ENCODE measurements around the gene TAAR9.
"Not testable (repeated sequence)": the region's sequence is repeated elsewhere in the genome, so short reads cannot be mapped to it uniquely, and the experiment has no call there.

The TAAR9 gene

GRCh38 chr6:132534546-132534945 lies 3.5 kb upstream of the TAAR9 start:
- H3K36me3 ChIP-seq (ENCODE audit: control insufficient read depth, insufficient read depth, low read length); H3K56ac ChIP-seq (ENCODE audit: low read length); H2BK120ac ChIP-seq (ENCODE audit: low read depth, low read length); H3K9ac ChIP-seq (ENCODE audit: low read length); H3K4me1 ChIP-seq (ENCODE audit: control insufficient read depth, low read depth, low read length); H3K4me3 ChIP-seq (ENCODE audit: low read length); H4K8ac ChIP-seq (ENCODE audit: low read depth, low read length); H3K79me1 ChIP-seq (ENCODE audit: low read length); H3K79me2 ChIP-seq (ENCODE audit: control insufficient read depth, insufficient read depth, low read length); H2AK5ac ChIP-seq (ENCODE audit: low read length); DNase-seq; H4K5ac ChIP-seq (ENCODE audit: low read length); H3K4ac ChIP-seq (ENCODE audit: low read depth, low read length); H2BK5ac ChIP-seq (ENCODE audit: low read length); H3K4me2 ChIP-seq (ENCODE audit: low read length); H2BK15ac ChIP-seq (replicated peaks; ENCODE audit: low read depth); H3K27ac ChIP-seq (ENCODE audit: low read depth, low read length); H3K27me3 ChIP-seq (ENCODE audit: insufficient read depth, low read length, poor library complexity); H3K23ac ChIP-seq (ENCODE audit: low read length); H3K18ac ChIP-seq (ENCODE audit: low read length): not testable (repeated sequence)
- WGBS (ENCODE audit: extremely low coverage, insufficient coverage, low lambda C conversion rate) = no CpG with 5 or more reads among the region's 2 CpGs

GRCh38 chr6:132537145-132537544 lies 932 bp upstream of the TAAR9 start:
- H3K4me1 ChIP-seq (ENCODE audit: control insufficient read depth, low read depth, low read length) = no peaks in the 10 kb centered on the region
- no CpG with 5 or more reads among the region's 3 CpGs for WGBS (ENCODE audit: extremely low coverage, insufficient coverage, low lambda C conversion rate)

GRCh38 chr6:132544826-132545225 lies 6.7 kb downstream of the TAAR9 start:
- Histone ChIP-seq H3K27me3 (ENCODE audit: insufficient read depth, low read length, poor library complexity) (no peaks in the 10 kb centered on the region), H3K9ac (ENCODE audit: low read length) (no peak overlapping the region), H3K36me3 (ENCODE audit: control insufficient read depth, insufficient read depth, low read length) (no peaks in the 10 kb centered on the region), H3K56ac (ENCODE audit: low read length) (no peak overlapping the region), H3K4me2 (ENCODE audit: low read length) (no peak overlapping the region), H2BK120ac (ENCODE audit: low read depth, low read length) (no peak overlapping the region), H4K8ac (ENCODE audit: low read depth, low read length) (no peak overlapping the region), H4K5ac (ENCODE audit: low read length) (no peak overlapping the region), H3K27ac (ENCODE audit: low read depth, low read length) (no peak overlapping the region), H3K79me1 (ENCODE audit: low read length) (no peaks in the 10 kb centered on the region), H2AK5ac (ENCODE audit: low read length) (no peak overlapping the region), H3K4me1 (ENCODE audit: control insufficient read depth, low read depth, low read length) (no peaks in the 10 kb centered on the region), H3K4me3 (ENCODE audit: low read length) (no peak overlapping the region), H2BK15ac (replicated peaks; ENCODE audit: low read depth) (no peak overlapping the region), H3K18ac (ENCODE audit: low read length) (no peak overlapping the region), H3K4ac (ENCODE audit: low read depth, low read length) (no peak overlapping the region), H3K79me2 (ENCODE audit: control insufficient read depth, insufficient read depth, low read length) (no peaks in the 10 kb centered on the region), H2BK5ac (ENCODE audit: low read length) (no peak overlapping the region), H3K23ac (ENCODE audit: low read length) (no peak overlapping the region)
- DNase-seq = no peak

More at GRCh38 chr6:132537145-132537544, 932 bp upstream of the TAAR9 start:
- no peak overlapping the region for H3K23ac ChIP-seq (ENCODE audit: low read length)
- no peak overlapping the region for H2BK120ac ChIP-seq (ENCODE audit: low read depth, low read length)
- H3K4me3 ChIP-seq (ENCODE audit: low read length) = no peak overlapping the region
- no peaks in the 10 kb centered on the region for H3K27me3 ChIP-seq (ENCODE audit: insufficient read depth, low read length, poor library complexity)
- H3K36me3 ChIP-seq (ENCODE audit: control insufficient read depth, insufficient read depth, low read length) = no peaks in the 10 kb centered on the region
- H2AK5ac ChIP-seq (ENCODE audit: low read length) = no peak overlapping the region
- H3K9ac ChIP-seq (ENCODE audit: low read length) = no peak overlapping the region
- no peak overlapping the region for H3K4ac ChIP-seq (ENCODE audit: low read depth, low read length)
- no peak overlapping the region for H3K4me2 ChIP-seq (ENCODE audit: low read length)
- no peak overlapping the region for H2BK5ac ChIP-seq (ENCODE audit: low read length)
- H2BK15ac ChIP-seq (replicated peaks; ENCODE audit: low read depth) = no peak overlapping the region
- H3K79me1 ChIP-seq (ENCODE audit: low read length) = no peaks in the 10 kb centered on the region
- no peak overlapping the region for H4K8ac ChIP-seq (ENCODE audit: low read depth, low read length)
- H3K56ac ChIP-seq (ENCODE audit: low read length) = no peak overlapping the region
- no peak overlapping the region for H3K18ac ChIP-seq (ENCODE audit: low read length)
- no peaks in the 10 kb centered on the region for H3K79me2 ChIP-seq (ENCODE audit: control insufficient read depth, insufficient read depth, low read length)
- no peak overlapping the region for H3K27ac ChIP-seq (ENCODE audit: low read depth, low read length)
- no peak overlapping the region for H4K5ac ChIP-seq (ENCODE audit: low read length)
- DNase-seq = no peak

GRCh38 chr6:132548746-132549463 lies 10.8 kb downstream of the TAAR9 start:
- no peaks in the 10 kb centered on the region for H3K4me1 ChIP-seq (ENCODE audit: control insufficient read depth, low read depth, low read length)
- DNase-seq = peak; percentile 74
- no CpG with 5 or more reads among the region's 4 CpGs for WGBS (ENCODE audit: extremely low coverage, insufficient coverage, low lambda C conversion rate)
- H3K9ac ChIP-seq (ENCODE audit: low read length) = no peak overlapping the region
- no peaks in the 10 kb centered on the region for H3K36me3 ChIP-seq (ENCODE audit: control insufficient read depth, insufficient read depth, low read length)
- no peak overlapping the region for H2BK15ac ChIP-seq (replicated peaks; ENCODE audit: low read depth)
- H3K23ac ChIP-seq (ENCODE audit: low read length) = no peak overlapping the region
- H2BK120ac ChIP-seq (ENCODE audit: low read depth, low read length) = no peak overlapping the region
- H3K27ac ChIP-seq (ENCODE audit: low read depth, low read length) = no peak overlapping the region
- no peak overlapping the region for H3K4me3 ChIP-seq (ENCODE audit: low read length)
- no peak overlapping the region for H2AK5ac ChIP-seq (ENCODE audit: low read length)
- H3K4ac ChIP-seq (ENCODE audit: low read depth, low read length) = no peak overlapping the region
- no peak overlapping the region for H3K18ac ChIP-seq (ENCODE audit: low read length)
- no peak overlapping the region for H4K8ac ChIP-seq (ENCODE audit: low read depth, low read length)
- H3K79me1 ChIP-seq (ENCODE audit: low read length) = no peaks in the 10 kb centered on the region
- no peak overlapping the region for H2BK5ac ChIP-seq (ENCODE audit: low read length)
- H4K5ac ChIP-seq (ENCODE audit: low read length) = no peak overlapping the region
- no peaks in the 10 kb centered on the region for H3K27me3 ChIP-seq (ENCODE audit: insufficient read depth, low read length, poor library complexity)
- H3K4me2 ChIP-seq (ENCODE audit: low read length) = no peak overlapping the region
- no peak overlapping the region for H3K56ac ChIP-seq (ENCODE audit: low read length)
- no peaks in the 10 kb centered on the region for H3K79me2 ChIP-seq (ENCODE audit: control insufficient read depth, insufficient read depth, low read length)

- Histone ChIP-seq H3K27me3 (ENCODE audit: insufficient read depth, low read length, poor library complexity) (no peaks in the 10 kb centered on the region), H3K79me1 (ENCODE audit: low read length) (no peaks in the 10 kb centered on the region), H4K8ac (ENCODE audit: low read depth, low read length) (no peak overlapping the region), H2BK15ac (replicated peaks; ENCODE audit: low read depth) (no peak overlapping the region), H2AK5ac (ENCODE audit: low read length) (no peak overlapping the region), H3K56ac (ENCODE audit: low read length) (no peak overlapping the region), H3K9ac (ENCODE audit: low read length) (no peak overlapping the region), H3K4me1 (ENCODE audit: control insufficient read depth, low read depth, low read length) (no peaks in the 10 kb centered on the region), H4K5ac (ENCODE audit: low read length) (no peak overlapping the region), H3K4ac (ENCODE audit: low read depth, low read length) (no peak overlapping the region), H3K4me2 (ENCODE audit: low read length) (no peak overlapping the region), H3K4me3 (ENCODE audit: low read length) (no peak overlapping the region), H2BK5ac (ENCODE audit: low read length) (no peak overlapping the region), H2BK120ac (ENCODE audit: low read depth, low read length) (no peak overlapping the region), H3K79me2 (ENCODE audit: control insufficient read depth, insufficient read depth, low read length) (no peaks in the 10 kb centered on the region), H3K18ac (ENCODE audit: low read length) (no peak overlapping the region), H3K27ac (ENCODE audit: low read depth, low read length) (no peak overlapping the region), H3K36me3 (ENCODE audit: control insufficient read depth, insufficient read depth, low read length) (no peaks in the 10 kb centered on the region), H3K23ac (ENCODE audit: low read length) (no peak overlapping the region)
- no CpG with 5 or more reads among the region's 4 CpGs for WGBS (ENCODE audit: extremely low coverage, insufficient coverage, low lambda C conversion rate)
- no peak for DNase-seq
Measured at GRCh38 chr6:132551214-132551613, 13.1 kb downstream of the TAAR9 start.

GRCh38 chr6:132552372-132552771 lies 14.3 kb downstream of the TAAR9 start, which contains the start of gene TAAR8:
TAAR8 (plus strand) TSS chr6:132552672; CDS start chr6:132552693, 21 bp downstream.
- no peak within 1 kb of the TSS for H4K8ac ChIP-seq (ENCODE audit: low read depth, low read length)
- no peak within 1 kb of the TSS for H2BK15ac ChIP-seq (replicated peaks; ENCODE audit: low read depth)
- H3K79me2 ChIP-seq (ENCODE audit: control insufficient read depth, insufficient read depth, low read length) = no peaks in the 10 kb centered on the region
- no peak within 1 kb of the TSS for H2BK5ac ChIP-seq (ENCODE audit: low read length)
- no peak within 1 kb of the TSS for H3K18ac ChIP-seq (ENCODE audit: low read length)
- no peak within 1 kb of the TSS for H4K5ac ChIP-seq (ENCODE audit: low read length)
- no peaks in the 10 kb centered on the region for H3K79me1 ChIP-seq (ENCODE audit: low read length)
- no peak within 1 kb of the TSS for H3K23ac ChIP-seq (ENCODE audit: low read length)
- H3K4me1 ChIP-seq (ENCODE audit: control insufficient read depth, low read depth, low read length) = no peaks in the 10 kb centered on the region
- no peaks in the 10 kb centered on the region for H3K27me3 ChIP-seq (ENCODE audit: insufficient read depth, low read length, poor library complexity)
- H3K27ac ChIP-seq (ENCODE audit: low read depth, low read length) = no peak within 1 kb of the TSS
- DNase-seq = no peak
- no CpG with 5 or more reads among the region's 2 CpGs for WGBS (ENCODE audit: extremely low coverage, insufficient coverage, low lambda C conversion rate)
- H3K4me2 ChIP-seq (ENCODE audit: low read length) = no peak within 1 kb of the TSS
- no peak within 1 kb of the TSS for H3K9ac ChIP-seq (ENCODE audit: low read length)
- H2BK120ac ChIP-seq (ENCODE audit: low read depth, low read length) = no peak within 1 kb of the TSS
- no peak within 1 kb of the TSS for H3K4ac ChIP-seq (ENCODE audit: low read depth, low read length)
- no peak within 1 kb of the TSS for H3K4me3 ChIP-seq (ENCODE audit: low read length)
- no peak within 1 kb of the TSS for H2AK5ac ChIP-seq (ENCODE audit: low read length)
- no peak within 1 kb of the TSS for H3K56ac ChIP-seq (ENCODE audit: low read length)
- H3K36me3 ChIP-seq (ENCODE audit: control insufficient read depth, insufficient read depth, low read length) = no peaks in the 10 kb centered on the region
